ENCODE measurements around the gene PCSK5.

DNA sequence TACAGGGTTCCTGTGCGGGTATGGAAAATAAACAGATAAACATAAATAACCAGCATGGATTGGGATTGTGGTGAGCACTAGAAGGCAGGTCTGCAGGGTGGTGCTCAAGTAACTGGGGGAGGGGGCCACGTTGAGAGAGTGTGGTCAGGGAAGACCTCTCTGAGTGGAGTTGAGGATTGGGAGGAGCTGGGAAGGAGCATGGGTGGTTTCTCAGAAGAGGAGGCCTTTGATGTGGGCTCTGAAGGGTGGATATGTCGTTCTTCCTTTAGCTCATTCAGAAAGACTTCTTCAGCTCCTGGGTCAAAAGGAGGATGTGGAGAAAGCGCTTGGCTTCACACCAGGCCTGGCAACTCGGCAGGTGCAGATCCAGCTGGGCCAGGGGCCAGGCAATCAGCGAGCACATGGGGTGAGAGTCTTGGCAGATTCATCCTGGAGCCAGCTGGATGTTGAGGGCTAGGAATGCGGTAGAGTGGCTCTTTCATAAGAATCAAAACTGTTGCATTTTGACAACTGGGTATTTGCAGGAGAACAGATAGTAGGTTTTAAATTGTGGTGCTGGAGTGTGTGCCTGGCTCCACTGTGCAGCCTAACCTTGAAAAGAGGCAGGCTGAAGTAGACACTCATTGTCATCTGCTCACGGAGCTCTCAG, 71.7 kb downstream of the PCSK5 start:
- TF ChIP-seq, protein P1, sequence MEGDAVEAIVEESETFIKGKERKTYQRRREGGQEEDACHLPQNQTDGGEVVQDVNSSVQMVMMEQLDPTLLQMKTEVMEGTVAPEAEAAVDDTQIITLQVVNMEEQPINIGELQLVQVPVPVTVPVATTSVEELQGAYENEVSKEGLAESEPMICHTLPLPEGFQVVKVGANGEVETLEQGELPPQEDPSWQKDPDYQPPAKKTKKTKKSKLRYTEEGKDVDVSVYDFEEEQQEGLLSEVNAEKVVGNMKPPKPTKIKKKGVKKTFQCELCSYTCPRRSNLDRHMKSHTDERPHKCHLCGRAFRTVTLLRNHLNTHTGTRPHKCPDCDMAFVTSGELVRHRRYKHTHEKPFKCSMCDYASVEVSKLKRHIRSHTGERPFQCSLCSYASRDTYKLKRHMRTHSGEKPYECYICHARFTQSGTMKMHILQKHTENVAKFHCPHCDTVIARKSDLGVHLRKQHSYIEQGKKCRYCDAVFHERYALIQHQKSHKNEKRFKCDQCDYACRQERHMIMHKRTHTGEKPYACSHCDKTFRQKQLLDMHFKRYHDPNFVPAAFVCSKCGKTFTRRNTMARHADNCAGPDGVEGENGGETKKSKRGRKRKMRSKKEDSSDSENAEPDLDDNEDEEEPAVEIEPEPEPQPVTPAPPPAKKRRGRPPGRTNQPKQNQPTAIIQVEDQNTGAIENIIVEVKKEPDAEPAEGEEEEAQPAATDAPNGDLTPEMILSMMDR (IDR thresholded peaks at IDR 0.05 in 8 of 11, conservative IDR thresholded peaks at IDR 0.05 in 3 of 11): no peak
- TF ChIP-seq POLR2AphosphoS5 (IDR thresholded peaks at IDR 0.05): no peak
